Stimulated activated naive CD4-positive, alpha-beta T cell (primary cell): ENCODE results near the gene WDR1.

Source experiments
- DNase-seq, 6 experiments: peaks; one replicate each; lab custom pipeline; 2025; lab: John Stamatoyannopoulos, UW

WDR1 gene

GRCh38 chr4:10066670-10067651 lies 49.6 kb downstream of the WDR1 start:
- no peak for DNase-seq

- DNase-seq: no peak
Measured at GRCh38 chr4:10066206-10066605, 50.4 kb downstream of the WDR1 start.

- DNase-seq: no peak
Measured at GRCh38 chr4:10063544-10064300, 52.9 kb downstream of the WDR1 start.

GRCh38 chr4:10061650-10062415 lies 54.8 kb downstream of the WDR1 start:
- no peak for DNase-seq

GRCh38 chr4:10058371-10058770 lies 58.2 kb downstream of the WDR1 start:
- DNase-seq: no peak

- no peak for DNase-seq
Measured at GRCh38 chr4:10057023-10057395, 59.6 kb downstream of the WDR1 start.

- no peak for DNase-seq
Measured at GRCh38 chr4:10056334-10057022, 60.1 kb downstream of the WDR1 start.

- no peak for DNase-seq
Measured at GRCh38 chr4:10055871-10056270, 60.7 kb downstream of the WDR1 start.

- no peak for DNase-seq
Measured at GRCh38 chr4:10054571-10055041, 62.0 kb downstream of the WDR1 start.

- no peak for DNase-seq
Measured at GRCh38 chr4:10053635-10054453, 62.8 kb downstream of the WDR1 start.

- no peak for DNase-seq
Measured at GRCh38 chr4:10051517-10052135, 65.0 kb downstream of the WDR1 start.

GRCh38 chr4:10050721-10051120 lies 65.9 kb downstream of the WDR1 start:
- DNase-seq: no peak

GRCh38 chr4:10050261-10050661 lies 66.3 kb downstream of the WDR1 start:
- no peak for DNase-seq

- DNase-seq: no peak
Measured at GRCh38 chr4:10048941-10049697, 67.5 kb downstream of the WDR1 start.

GRCh38 chr4:10047967-10048366 lies 68.6 kb downstream of the WDR1 start:
- no peak for DNase-seq

GRCh38 chr4:10046471-10046870 lies 70.1 kb downstream of the WDR1 start:
- no peak for DNase-seq

- no peak for DNase-seq
Measured at GRCh38 chr4:10045481-10045880, 71.1 kb downstream of the WDR1 start.

- no peak for DNase-seq
Measured at GRCh38 chr4:10041036-10041435, 75.6 kb downstream of the WDR1 start.
